SH-SY5Y (cell line): Measurements from ENCODE around the gene RABGAP1L.
A peak's percentile ranks its signal among the peaks of the same experiment; 100 is the strongest.

Experiments
- GATA2 ChIP-seq: IDR thresholded peaks from 2 replicates; pipeline ENCODE4 v1.6.1; 2011; ENCODE audit warnings: mild to moderate bottlenecking, low read depth, low read length
- GATA3 ChIP-seq: IDR thresholded peaks from 2 replicates; pipeline ENCODE4 v1.6.1; 2011; ENCODE audit warnings: low read depth, mild to moderate bottlenecking, low read length, moderate library complexity

The RABGAP1L gene

GRCh38 chr1:174982971-174983689, 823.8 kb downstream of the RABGAP1L start:
- TF ChIP-seq GATA3 (no peak), GATA2 (no peak)

GRCh38 chr1:174984952-174985351, 825.6 kb downstream of the RABGAP1L start:
- TF ChIP-seq GATA3 (no peak), GATA2 (no peak)

- TF ChIP-seq GATA2: no peak
- TF ChIP-seq GATA3: no peak
Observed at GRCh38 chr1:174988539-174988938, 829.2 kb downstream of the RABGAP1L start.

GRCh38 chr1:174988986-174989385, 829.7 kb downstream of the RABGAP1L start:
- TF ChIP-seq GATA2 (no peak), GATA3 (no peak)

- no peak for TF ChIP-seq GATA3
- no peak for TF ChIP-seq GATA2
Observed at GRCh38 chr1:174989536-174990220, 830.4 kb downstream of the RABGAP1L start.

- no peak for TF ChIP-seq GATA2
- TF ChIP-seq GATA3: no peak
Observed at GRCh38 chr1:174990382-174990999, 831.2 kb downstream of the RABGAP1L start.

DNA sequence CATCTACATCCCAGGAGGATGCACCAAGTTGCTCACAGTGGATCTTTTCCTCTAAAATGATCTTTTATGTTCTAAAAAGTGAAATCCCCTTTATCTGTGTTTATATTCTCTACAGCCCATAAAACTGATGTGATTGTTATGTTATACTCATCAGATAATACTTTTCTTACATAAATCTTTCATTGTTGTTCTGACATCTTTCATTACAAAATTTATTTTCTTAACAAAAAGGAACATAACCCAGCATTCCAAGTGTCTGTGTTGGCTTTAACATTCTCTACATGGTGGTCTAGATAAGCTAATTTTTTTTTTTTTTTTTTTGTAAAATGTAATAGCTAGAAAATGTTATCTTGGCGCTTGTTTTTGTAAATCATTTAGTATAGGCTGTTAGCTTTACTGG, 832.2 kb downstream of the RABGAP1L start:
- no peak for TF ChIP-seq GATA2
- no peak for TF ChIP-seq GATA3

DNA sequence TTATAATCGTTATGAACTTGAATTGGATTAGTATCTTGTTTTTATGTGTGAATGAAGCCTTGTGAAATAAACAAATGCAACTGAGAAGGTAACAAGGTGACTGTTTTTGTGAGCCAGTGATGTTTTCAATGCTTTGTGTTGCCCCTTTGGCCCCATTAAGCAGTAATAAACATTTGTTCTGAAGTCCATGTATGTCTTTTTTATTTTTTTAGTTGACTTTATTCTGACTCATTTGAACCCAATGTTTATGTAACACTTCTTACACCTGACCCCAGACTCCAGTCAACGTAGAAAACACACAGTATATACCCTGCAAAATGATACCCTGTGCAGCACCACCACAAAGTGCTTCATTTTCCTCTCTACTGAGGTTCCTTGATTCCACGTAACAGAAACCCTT, 835.8 kb downstream of the RABGAP1L start:
- TF ChIP-seq GATA2: no peak
- TF ChIP-seq GATA3: no peak

- TF ChIP-seq GATA3: no peak
- TF ChIP-seq GATA2: no peak
Observed at GRCh38 chr1:174995916-174996315, 836.6 kb downstream of the RABGAP1L start.

- TF ChIP-seq GATA3: no peak
- no peak for TF ChIP-seq GATA2
Observed at GRCh38 chr1:174996476-174996875, 837.2 kb downstream of the RABGAP1L start.

DNA sequence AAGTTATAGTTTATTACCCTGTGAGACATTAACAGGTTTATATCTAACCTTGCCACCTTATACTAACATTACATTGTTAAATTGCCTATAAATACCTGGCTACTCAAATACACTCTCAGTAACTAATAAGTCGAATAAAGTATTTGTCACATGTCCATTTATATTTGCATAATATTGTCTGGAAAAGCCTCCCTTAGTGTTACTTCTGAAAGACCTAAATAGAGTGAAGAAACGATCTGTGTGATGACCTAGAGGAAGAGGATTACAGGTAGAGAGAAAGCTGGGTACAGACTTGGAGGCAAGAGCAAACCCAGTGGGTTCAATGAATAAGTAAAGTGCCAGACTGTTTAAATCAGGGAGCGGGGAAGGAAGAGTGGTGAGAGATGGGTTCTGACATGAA, 837.7 kb downstream of the RABGAP1L start:
- TF ChIP-seq GATA3: no peak
- TF ChIP-seq GATA2: no peak

DNA sequence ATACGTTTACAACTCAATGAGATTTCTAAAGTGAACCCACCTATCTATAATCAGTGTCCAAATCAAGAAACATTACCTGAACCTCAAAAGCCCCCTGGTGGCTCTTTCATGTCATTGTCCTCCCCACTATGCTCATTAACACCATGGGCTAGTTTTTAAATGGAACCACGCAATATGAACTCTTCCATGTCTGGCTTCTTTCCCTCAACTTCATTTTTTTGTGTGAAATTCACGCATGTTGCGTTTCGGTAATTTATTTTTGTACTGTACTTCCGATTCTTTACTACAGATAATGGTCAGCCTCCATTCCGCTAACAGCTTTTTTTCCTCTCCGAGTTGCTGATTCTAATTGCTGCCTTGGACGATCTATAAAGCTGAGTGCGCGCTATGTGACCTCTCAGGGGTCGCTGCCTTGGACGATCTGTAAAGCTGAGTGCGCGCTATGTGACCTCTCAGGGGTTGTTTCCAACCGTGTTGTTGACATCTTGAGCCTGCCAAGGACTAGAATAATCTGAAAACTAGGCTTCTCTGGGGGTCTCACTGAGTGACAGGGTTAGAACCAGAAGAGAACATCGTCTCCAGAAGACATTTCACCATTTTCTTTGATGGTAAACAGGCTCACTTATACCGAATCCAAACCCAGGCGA, 839.4 kb downstream of the RABGAP1L start:
- TF ChIP-seq GATA3 (peak; percentile 64; the same call in 1 of the 2 replicates), GATA2 (peak; percentile 73)

DNA sequence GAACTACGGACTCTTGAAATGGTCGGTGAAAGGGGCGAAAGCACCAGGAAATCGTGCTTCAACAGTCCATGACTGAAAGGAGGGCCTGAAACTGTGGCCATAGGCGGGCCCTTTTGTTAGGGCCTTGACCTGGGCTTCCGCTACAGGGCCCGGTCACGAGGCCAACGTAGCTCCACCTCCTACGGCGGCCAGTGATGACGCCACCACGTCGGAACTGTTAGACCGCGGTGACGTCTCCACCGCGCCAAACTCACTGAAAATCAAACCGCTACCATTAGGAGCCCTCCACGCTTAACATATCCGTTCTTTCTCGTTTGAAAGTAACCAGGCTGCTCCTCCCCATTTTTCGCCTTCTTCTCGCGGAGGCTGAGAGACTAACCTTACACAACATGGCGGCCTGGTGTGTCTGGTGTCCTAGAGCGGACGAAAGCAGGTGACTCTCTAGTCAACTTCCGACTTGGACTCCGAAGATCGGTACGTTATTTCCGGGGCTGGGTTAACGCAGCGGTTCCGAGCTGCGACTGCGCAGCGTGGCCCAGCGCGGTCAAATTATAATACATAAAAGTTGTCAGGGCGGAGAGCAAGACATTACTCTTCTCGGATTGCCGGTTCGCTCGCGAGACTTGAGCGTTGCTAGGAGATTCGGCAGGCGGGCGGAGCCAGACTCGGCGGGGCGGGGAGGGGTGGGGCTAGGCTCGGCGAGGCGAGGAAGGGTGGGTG, 840.1 kb downstream of the RABGAP1L start:
- TF ChIP-seq GATA3: no peak
- no peak; the same call in 1 of the 2 replicates for TF ChIP-seq GATA2

DNA sequence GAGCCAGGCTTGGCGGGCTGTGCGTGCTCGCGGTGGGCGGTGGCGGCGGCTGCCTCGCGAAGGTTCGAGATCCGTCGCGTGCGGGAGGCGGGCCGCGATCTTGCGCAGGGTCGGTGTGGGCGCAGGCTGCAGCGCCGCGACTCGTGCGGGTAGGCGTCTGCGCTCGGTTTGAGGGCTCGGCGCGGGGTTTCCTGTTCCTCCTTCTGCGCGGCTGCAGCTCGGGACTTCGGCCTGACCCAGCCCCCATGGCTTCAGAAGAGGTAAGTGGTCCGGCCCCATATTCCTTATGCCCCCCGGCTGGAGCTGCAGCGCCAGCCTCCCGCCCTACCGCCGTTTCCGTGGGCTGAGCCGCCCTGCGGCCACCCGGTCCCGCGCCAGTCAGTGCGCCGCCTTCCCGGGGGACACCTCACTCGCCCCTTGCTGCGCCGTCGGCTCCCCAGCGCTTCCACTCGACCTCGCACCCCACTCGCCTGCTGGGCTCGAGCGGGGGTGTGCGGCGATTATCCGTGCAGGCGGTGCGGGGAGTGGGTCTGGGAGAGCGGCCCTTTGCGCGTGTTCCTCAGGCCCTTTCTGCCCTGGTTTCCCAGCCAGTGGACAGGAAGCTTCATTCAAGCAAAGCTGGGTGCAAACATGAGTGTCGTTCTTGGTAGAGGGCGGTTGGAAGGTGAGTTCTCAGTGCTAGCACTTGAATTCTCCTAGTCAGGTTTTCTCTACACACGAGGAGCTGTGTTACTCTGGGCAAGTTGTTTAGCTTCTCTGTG, 840.8 kb downstream of the RABGAP1L start, which contains the start of gene CACYBP:
TSS of gene CACYBP (plus strand) at position 12 of the 761 bp plus-strand sequence. CDS start at position 246, 234 bp downstream.
- no peak for TF ChIP-seq GATA2
